Endothelial cell of umbilical vein (primary cell): ENCODE results near the gene DLGAP5. TPM values are rescaled to one million over a fixed set of nuclear protein-coding genes. Genes with fewer than 3 reads are reported as not detected.

Experiments used
- BruUV-seq: library from RNA; stranded (reverse); fragments of 400-500 nt; replicated peaks from 2 replicates; lab custom pipeline; 2021; lab: Mats Ljungman, UMichigan
- CTCF ChIA-PET: fragments of 300-600, 350-600 bp; sonication (Branson Sonifier 250); formaldehyde crosslinking; loops from one replicate; lab custom pipeline; 2021; ENCODE audit warnings: antibody characterized with exemption, inconsistent platforms; lab: Charles Lee
- POLR2A ChIA-PET: fragments of 300-600, 350-600 bp; sonication (Branson Sonifier 250); formaldehyde crosslinking; loops from one replicate; lab custom pipeline; 2021; ENCODE audit warnings: antibody characterized with exemption, inconsistent platforms; lab: Charles Lee
- DNase-seq: peaks from one replicate; pipeline ENCODE4 v3.0.0-alpha.2; 2011; ENCODE audit warnings: low read depth, low spot score
- FAIRE-seq: peaks from 2 replicates; lab custom pipeline; 2011; peaks lifted over from hg19 to GRCh38; lab: Jason Lieb, UNC
- H2AFZ ChIP-seq: 2 replicates; pipeline ENCODE4 v1.6.0; 2012; ENCODE audit warnings: low read depth, low read length, control low read depth, inconsistent platforms
- H3K27ac ChIP-seq: 2 replicates; pipeline ENCODE4 v1.5.1; 2011; ENCODE audit warnings: low read depth, mild to moderate bottlenecking, control low read depth, low read length, moderate library complexity; ENCODE audit not compliant: insufficient read depth
- H3K27me3 ChIP-seq, 2 experiments: 2 replicates each; pipeline versions ENCODE4 v1.6.0 to v1.6.1; 2011; ENCODE audit warnings: low read length in 2 of 2, mixed read lengths in 1 of 2; ENCODE audit not compliant: control insufficient read depth in 2 of 2, insufficient read depth in 2 of 2
- H3K36me3 ChIP-seq, 2 experiments: 2 replicates in 1 of 2; 3 replicates in 1 of 2; pipeline ENCODE4 v1.5.1; 2011; ENCODE audit warnings: low read length in 2 of 2, mild to moderate bottlenecking in 1 of 2, moderate library complexity in 1 of 2; ENCODE audit not compliant: control insufficient read depth in 2 of 2, insufficient read depth in 2 of 2; ENCODE audit errors: extremely low read depth in 1 of 2
- H3K4me1 ChIP-seq: 3 replicates; pipeline ENCODE4 v1.5.1; 2011; ENCODE audit warnings: mild to moderate bottlenecking, low read length; ENCODE audit not compliant: control insufficient read depth, insufficient read depth; ENCODE audit errors: extremely low read depth
- H3K4me2 ChIP-seq: 2 replicates; pipeline ENCODE4 v1.6.1; 2011; ENCODE audit warnings: low read length, control low read depth, mixed read lengths; ENCODE audit not compliant: insufficient read depth
- H3K4me3 ChIP-seq, 3 experiments: fragments of 200-600 bp in 1 of 3; sonication (generic), shearing (Covaris generic) in 1 of 3; replicated peaks in 1 of 3; 2 replicates each; pipeline ENCODE4 v1.5.1; 2011 to 2016; ENCODE audit warnings: control low read depth in 3 of 3, low read length in 3 of 3, mild to moderate bottlenecking in 2 of 3, inconsistent platforms in 1 of 3, low read depth in 1 of 3, moderate library complexity in 1 of 3; ENCODE audit not compliant: insufficient read depth in 1 of 3
- H3K79me2 ChIP-seq: 2 replicates; pipeline ENCODE4 v1.6.0; 2012; ENCODE audit warnings: low read length, inconsistent platforms; ENCODE audit not compliant: control insufficient read depth, insufficient read depth
- H3K9ac ChIP-seq: replicated peaks from 2 replicates; pipeline ENCODE3; 2011; ENCODE audit warnings: low read length, control low read depth; ENCODE audit not compliant: insufficient read depth; ENCODE audit errors: extremely low read depth
- H3K9me1 ChIP-seq: replicated peaks from 3 replicates; pipeline ENCODE4 v1.6.0; 2011; ENCODE audit warnings: mild to moderate bottlenecking, low read length; ENCODE audit not compliant: control insufficient read depth, insufficient read depth; ENCODE audit errors: extremely low read depth
- H3K9me3 ChIP-seq: replicated peaks from 2 replicates; pipeline ENCODE4 v1.5.1; 2012; ENCODE audit warnings: low read length, inconsistent platforms; ENCODE audit not compliant: control insufficient read depth, insufficient read depth
- H4K20me1 ChIP-seq: replicated peaks from 2 replicates; pipeline ENCODE3; 2011; ENCODE audit warnings: mild to moderate bottlenecking, low read length; ENCODE audit not compliant: control insufficient read depth, insufficient read depth; ENCODE audit errors: extremely low read depth
- CTCF ChIP-seq, 2 donors: IDR thresholded peaks; 1 replicate in 1 of 2; 2 replicates in 1 of 2; pipeline ENCODE4 v1.5.1; 2011; ENCODE audit warnings: low read length in 2 of 2, mild to moderate bottlenecking in 2 of 2, moderate library complexity in 2 of 2, control low read depth in 1 of 2, inconsistent platforms in 1 of 2, low read depth in 1 of 2; ENCODE audit not compliant: insufficient read depth in 1 of 2; ENCODE audit errors: extremely low read depth in 1 of 2
- EZH2 ChIP-seq: IDR thresholded peaks from 2 replicates; pipeline ENCODE4 v1.6.1; 2012; ENCODE audit warnings: borderline replicate concordance, low read depth, mild to moderate bottlenecking, moderate library complexity, low read length, inconsistent platforms; ENCODE audit not compliant: severe bottlenecking
- FOS ChIP-seq: IDR thresholded peaks from 2 replicates; pipeline ENCODE4 v1.6.1; 2011; ENCODE audit warnings: mild to moderate bottlenecking, low read length, moderate library complexity, borderline replicate concordance; ENCODE audit not compliant: insufficient read depth
- GATA2 ChIP-seq: IDR thresholded peaks from 2 replicates; pipeline ENCODE4 v1.7.0; 2011; ENCODE audit warnings: low read depth, mild to moderate bottlenecking, moderate library complexity, mixed read lengths, low read length; ENCODE audit not compliant: insufficient read length, insufficient read depth
- JUN ChIP-seq: IDR thresholded peaks from 2 replicates; pipeline ENCODE4 v1.6.1; 2011; ENCODE audit warnings: borderline replicate concordance, low read depth; ENCODE audit not compliant: insufficient read length, insufficient read depth
- MAX ChIP-seq: IDR thresholded peaks from 2 replicates; pipeline ENCODE4 v1.6.1; 2011; ENCODE audit not compliant: insufficient read depth, insufficient read length
- MYC ChIP-seq: IDR thresholded peaks from one replicate; pipeline ENCODE4 v1.6.1; 2011; ENCODE audit warnings: mild to moderate bottlenecking, low read depth, low read length
- POLR2A ChIP-seq: IDR thresholded peaks from 2 replicates; pipeline ENCODE4 v1.6.1; 2012; ENCODE audit warnings: low read depth, mild to moderate bottlenecking, control low read depth, low read length
- POLR2AphosphoS5 ChIP-seq: IDR thresholded peaks from 2 replicates; pipeline ENCODE4 v1.6.1; 2012; ENCODE audit warnings: low read depth, mild to moderate bottlenecking, control low read depth, low read length, moderate library complexity; ENCODE audit not compliant: insufficient read depth
- dilution Hi-C: fragments of 300-500 bp; cut with MboI; formaldehyde crosslinking; loops from one replicate; pipeline ENCODE4 v1.15.0; 2019; ENCODE audit warnings: low sequenced_read_pairs; ENCODE audit not compliant: extremely low pct_ligation_motif_present
- intact Hi-C: fragments of 100-400 bp; cut with micrococcal nuclease; formaldehyde crosslinking; loops from one replicate; pipeline ENCODE4 v1.10.0; 2022
- polyA plus RNA-seq, 4 experiments: library from polyadenylated mRNA; depleted of rRNA in 3 of 4; stranded (reverse) in 3 of 4; unstranded in 1 of 4; fragments of >200 nt; gene quantifications; 2 replicates each; pipeline versions ENCODE4 v1.2.1 to v1.2.3, GENCODE V29; 2011 to 2012; ENCODE audit warnings: missing spikeins in 1 of 4
- total RNA-seq: library from RNA; stranded (reverse); gene quantifications from 2 replicates; pipeline ENCODE4 v1.2.3, GENCODE V29; 2021

The DLGAP5 gene
- total and polyA plus RNA-seq, 2 donors (not counting 3 experiments of a cell fraction or from before 2014, with no cell fraction given) = 8.3 to 83.2 TPM

- H3K27ac ChIP-seq = no peak overlapping the region
- no peaks in the 10 kb centered on the region for H3K9me1 ChIP-seq
- H3K36me3 ChIP-seq = no peaks in the 10 kb centered on the region
- H3K9me3 ChIP-seq = no peaks in the 10 kb centered on the region
- BruUV-seq = no TSS peak
- H2AFZ ChIP-seq = no peak overlapping the region
- no peak overlapping the region for H3K4me2 ChIP-seq
- H3K9ac ChIP-seq = no peak overlapping the region
- peaks cover 5 to 21% of the 10 kb centered on the region in 2 experiments for H3K27me3 ChIP-seq
- TF ChIP-seq JUN = no peak
- TF ChIP-seq MAX = no peak
- no peak for TF ChIP-seq MYC
- TF ChIP-seq EZH2 = no peak
- TF ChIP-seq GATA2 = no peak
- no peak for TF ChIP-seq CTCF (IDR thresholded peaks at IDR 0.05; ENCODE audit: extremely low read depth in 1 of 2, insufficient read depth in 1 of 2, low read depth in 1 of 2, low read length in 2 of 2)
- TF ChIP-seq POLR2A = no peak
- TF ChIP-seq POLR2AphosphoS5 = no peak
- TF ChIP-seq FOS = no peak
- DNase-seq (no peak), FAIRE-seq (no peak)
- H3K4me3 ChIP-seq = no peak overlapping the region
- ChIA-PET CTCF (no interaction called here), POLR2A (no interaction called here)
- intact Hi-C loops (loop anchor here (2.0 kb wide), 1 partner anchor 19 kb away; no protein-coding TSS in a partner anchor), dilution Hi-C loops (no loop called here)
- H3K4me1 ChIP-seq = no peaks in the 10 kb centered on the region
- H4K20me1 ChIP-seq = no peaks in the 10 kb centered on the region
- no peaks in the 10 kb centered on the region for H3K79me2 ChIP-seq
These were observed 42.2 kb upstream of the DLGAP5 start for GRCh38 chr14:55233591-55233990.
